Measurements from ENCODE around the gene FGF8. TPM values are rescaled to one million over a fixed set of nuclear protein-coding genes. Genes with fewer than 3 reads are reported as not detected.
"Not testable (repeated sequence)": the region's sequence is repeated elsewhere in the genome, so short reads cannot be mapped to it uniquely, and the experiment has no call there.

Gene FGF8
- total RNA-seq, 2 experiments from 2014 or later, result not detected

DNA sequence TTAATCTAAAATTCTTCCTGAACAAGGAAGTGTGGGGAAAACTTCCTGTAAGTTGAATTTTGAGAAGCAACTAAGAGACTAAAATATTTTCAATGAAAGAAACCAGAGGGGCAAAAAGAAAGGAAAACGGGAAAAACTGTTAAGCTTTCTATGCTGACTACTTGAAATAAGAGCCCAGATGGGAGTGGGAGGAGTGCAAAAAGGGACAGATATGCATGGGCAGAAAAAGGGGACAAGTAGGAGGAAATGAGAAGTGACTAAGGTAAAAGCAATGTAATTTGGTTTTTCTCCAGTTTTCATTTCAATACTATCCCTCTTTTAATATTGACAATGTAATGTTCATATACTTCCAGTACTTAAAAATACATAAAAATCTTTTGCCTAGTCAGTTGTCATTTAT is 31.2 kb upstream of the FGF8 start:
- CTCF ChIA-PET, result no interaction called here
- Mint-ChIP-seq H3K4me1 (ENCODE audit: low read depth) (peaks cover 26% of the 10 kb centered on the region), H3K36me3 (peaks cover 37% of the 10 kb centered on the region), H3K27ac (peak overlapping the region; percentile 36), H3K9me3 (no peaks in the 10 kb centered on the region), H3K27me3 (no peaks in the 10 kb centered on the region), H3K4me3 (no peak overlapping the region)
- POLR2A ChIA-PET, result no interaction called here
- no peak for DNase-seq
- intact Hi-C loops (cut with micrococcal nuclease), result no loop called here

DNA sequence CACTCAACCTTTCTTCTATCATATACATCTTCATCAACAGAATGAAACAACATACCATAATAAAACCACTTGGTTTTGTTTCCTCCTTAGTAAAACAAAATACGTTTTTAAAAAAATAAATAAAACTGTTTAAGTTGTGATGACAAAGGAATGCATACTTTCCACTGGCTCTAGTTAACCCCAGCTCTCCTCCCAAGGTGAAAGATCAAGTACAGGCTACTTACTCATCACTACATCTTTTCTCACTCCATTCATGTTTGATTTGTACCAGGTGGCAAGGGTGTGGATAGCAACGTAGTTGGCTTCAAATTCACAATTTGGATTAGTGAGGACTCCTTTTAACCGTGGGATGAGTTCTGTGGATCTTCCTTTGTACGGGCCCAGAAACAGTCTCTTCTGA is 27.6 kb upstream of the FGF8 start:
- no peaks in the 10 kb centered on the region for H3K27me3 Mint-ChIP-seq
- no peak overlapping the region for H3K27ac Mint-ChIP-seq
- intact Hi-C loops (cut with micrococcal nuclease), result no loop called here
- DNase-seq, result no peak
- ChIA-PET POLR2A (interaction anchor here (1.1 kb wide), 1 partner anchor 13 kb away, joined by 4 read pairs; no protein-coding TSS in a partner anchor), CTCF (interaction anchor here (1.5 kb wide), 1 partner anchor 16 kb away, joined by 3 read pairs; no protein-coding TSS in a partner anchor)
- H3K4me1 Mint-ChIP-seq (ENCODE audit: low read depth), result peaks cover 19% of the 10 kb centered on the region
- peaks cover 51% of the 10 kb centered on the region for H3K36me3 Mint-ChIP-seq
- no peaks in the 10 kb centered on the region for H3K9me3 Mint-ChIP-seq
- no peak overlapping the region for H3K4me3 Mint-ChIP-seq

DNA sequence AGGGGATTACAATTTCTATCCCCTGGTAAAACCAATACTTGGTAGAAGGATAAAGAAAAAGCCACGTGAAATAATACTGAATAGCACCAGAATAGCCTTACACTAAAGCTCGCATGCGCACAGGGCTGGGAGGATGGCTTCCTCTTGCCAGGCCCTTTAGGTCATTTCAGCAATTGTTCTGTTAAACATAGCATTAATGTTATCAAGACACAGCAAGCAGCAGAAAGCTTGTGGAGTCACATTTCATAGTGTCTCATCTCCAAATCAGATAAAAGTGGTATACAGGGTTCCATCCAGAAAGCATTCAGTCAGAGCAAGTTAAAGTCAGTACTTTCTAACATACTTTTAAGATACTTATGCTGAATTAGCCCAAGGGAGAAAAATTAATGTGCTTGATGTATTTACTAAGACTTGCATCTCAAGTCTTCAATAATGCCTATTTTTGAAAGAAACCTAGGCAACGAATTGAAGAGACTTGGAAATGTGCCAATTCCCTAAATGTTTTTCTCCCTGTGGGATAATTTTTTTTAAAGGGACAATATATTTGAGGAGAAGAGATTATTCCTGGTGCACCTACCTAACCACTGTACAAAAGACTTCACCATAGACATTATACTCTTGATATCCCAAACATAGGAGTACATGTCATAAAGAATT is 21.6 kb upstream of the FGF8 start:
- H3K4me3 Mint-ChIP-seq, result no peak overlapping the region

DNA sequence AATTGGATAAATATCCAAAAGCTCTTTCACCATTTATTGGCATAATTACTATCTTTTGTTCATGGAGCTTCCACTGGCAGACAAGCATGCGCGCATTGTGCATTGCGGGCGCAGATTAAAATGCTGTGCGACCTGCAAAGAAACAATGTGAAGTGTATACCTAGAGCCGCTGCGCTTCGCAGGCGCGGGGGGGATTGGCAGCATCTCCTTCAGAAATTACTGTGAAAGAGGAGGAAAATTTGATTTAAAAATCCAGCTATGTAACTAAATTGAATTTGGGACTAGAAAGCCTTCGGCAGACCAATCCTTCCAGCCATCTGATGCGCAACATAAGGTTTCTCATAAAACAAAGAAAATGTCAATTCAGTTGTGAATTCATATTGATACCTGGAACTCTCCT is 17.6 kb upstream of the FGF8 start:
- peaks cover 10% of the 10 kb centered on the region for H3K4me1 Mint-ChIP-seq (ENCODE audit: low read depth)
- no peak for DNase-seq
- H3K4me3 Mint-ChIP-seq, result no peak overlapping the region
- CTCF ChIA-PET, result interaction anchor here (6.2 kb wide), 1 partner anchor 11 kb away, joined by 53 read pairs; the partner anchor contains the start of gene NPM3
- peaks cover 44% of the 10 kb centered on the region for H3K36me3 Mint-ChIP-seq
- no peak overlapping the region for H3K27ac Mint-ChIP-seq
- no peaks in the 10 kb centered on the region for H3K27me3 Mint-ChIP-seq
- intact Hi-C loops (cut with micrococcal nuclease), result no loop called here
- POLR2A ChIA-PET, result no interaction called here
- no peaks in the 10 kb centered on the region for H3K9me3 Mint-ChIP-seq

More for the DNA sequence above, 21.6 kb upstream of the FGF8 start:
- Mint-ChIP-seq H3K36me3 (peaks cover 60% of the 10 kb centered on the region), H3K27me3 (no peaks in the 10 kb centered on the region), H3K9me3 (no peaks in the 10 kb centered on the region), H3K4me1 (ENCODE audit: low read depth) (peaks cover 16% of the 10 kb centered on the region), H3K27ac (no peak overlapping the region)
- CTCF ChIA-PET, result interaction anchor here (1.1 to 6.2 kb wide), 5 partner anchors 15 to 275 kb away, joined by 3 to 53 read pairs (median 5); partner anchors contain the start of gene NPM3
- intact Hi-C loops (cut with micrococcal nuclease), result no loop called here
- POLR2A ChIA-PET, result interaction anchor here (2.0 to 2.2 kb wide), 2 partner anchors 14 to 21 kb away, joined by 6 to 8 read pairs; partner anchors contain the start of genes NPM3 and OGA
- no peak for DNase-seq

DNA sequence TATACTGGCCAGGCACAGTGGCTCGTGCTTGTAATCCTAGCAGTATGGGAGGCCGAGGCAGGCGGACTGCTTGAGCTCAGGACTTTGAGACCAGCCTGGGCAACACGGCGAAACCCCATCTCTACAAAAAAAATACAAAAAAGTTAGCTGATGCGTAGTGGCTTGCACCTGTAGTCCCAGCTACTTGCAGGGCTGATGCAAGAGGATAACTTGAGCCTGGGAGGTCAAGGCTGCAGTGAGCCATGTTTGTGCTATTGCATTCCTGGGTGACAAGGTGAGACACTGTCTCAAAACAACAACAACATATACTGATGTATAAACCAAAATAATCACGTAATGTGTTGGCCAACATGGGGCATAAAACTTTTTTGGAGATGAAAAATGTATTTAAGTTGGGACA is 13.8 kb upstream of the FGF8 start:
- DNase-seq, result no peak
- H3K9me3 Mint-ChIP-seq, result no peaks in the 10 kb centered on the region
- H3K4me3 Mint-ChIP-seq, result no peak overlapping the region
- peaks cover 19% of the 10 kb centered on the region for H3K4me1 Mint-ChIP-seq (ENCODE audit: low read depth)
- peaks cover 39% of the 10 kb centered on the region for H3K36me3 Mint-ChIP-seq
- CTCF ChIA-PET, result interaction anchor here (0.6 to 1.4 kb wide), 2 partner anchors 9 to 651 kb away, joined by 3 to 9 read pairs; no protein-coding TSS in a partner anchor
- POLR2A ChIA-PET, result interaction anchor here (1.0 kb wide), 1 partner anchor 25 kb away, joined by 3 read pairs; no protein-coding TSS in a partner anchor
- no peak overlapping the region for H3K27ac Mint-ChIP-seq
- H3K27me3 Mint-ChIP-seq, result no peaks in the 10 kb centered on the region
- intact Hi-C loops (cut with micrococcal nuclease), result no loop called here

DNA sequence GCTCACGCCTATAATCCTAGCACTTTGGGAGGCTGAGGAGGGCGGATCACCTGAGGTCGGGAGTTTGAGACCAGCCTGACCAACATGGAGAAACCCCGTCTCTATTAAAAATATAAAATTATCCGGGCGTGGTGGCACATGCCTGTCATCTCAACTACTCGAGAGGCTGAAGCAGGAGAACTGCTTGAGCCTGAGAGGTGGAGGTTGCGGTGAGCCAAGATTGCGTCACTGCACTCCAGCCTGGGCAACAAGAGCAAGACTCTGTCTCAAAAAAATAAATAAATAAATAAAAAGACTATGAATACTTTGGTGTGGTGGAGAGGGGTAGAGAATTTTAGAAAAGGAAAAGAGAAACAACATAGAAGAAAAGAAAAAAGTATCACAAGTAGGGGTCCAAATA is 13.3 kb upstream of the FGF8 start:
- H3K4me1 Mint-ChIP-seq (ENCODE audit: low read depth), result peaks cover 24% of the 10 kb centered on the region
- DNase-seq; H3K27me3 Mint-ChIP-seq; H3K9me3 Mint-ChIP-seq; H3K27ac Mint-ChIP-seq; intact Hi-C loops (cut with micrococcal nuclease); H3K4me3 Mint-ChIP-seq; POLR2A ChIA-PET: not testable (repeated sequence)
- CTCF ChIA-PET, result interaction anchor here (1.4 kb wide), 1 partner anchor 8 kb away, joined by 9 read pairs; no protein-coding TSS in a partner anchor
- H3K36me3 Mint-ChIP-seq, result peaks cover 39% of the 10 kb centered on the region

DNA sequence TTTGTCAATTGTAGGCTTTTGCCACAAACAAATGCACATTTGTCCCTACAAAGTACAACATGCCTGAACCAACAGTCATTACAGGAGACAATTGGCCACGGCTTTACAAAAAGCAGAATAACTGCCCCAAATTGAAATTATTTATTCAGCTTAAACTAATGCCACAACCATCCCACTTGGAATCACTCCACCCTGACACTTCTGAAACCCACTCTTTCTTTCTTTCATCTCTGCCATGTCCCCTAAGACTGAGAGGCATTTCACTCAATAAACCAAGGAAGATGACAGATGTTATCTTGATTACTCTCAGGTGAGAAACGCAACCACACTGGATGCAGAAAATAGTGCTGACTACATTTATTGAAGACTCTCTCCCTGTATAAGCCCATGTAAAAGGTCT is 9.9 kb upstream of the FGF8 start:
- Mint-ChIP-seq H3K27me3 (no peaks in the 10 kb centered on the region), H3K27ac (peak overlapping the region; percentile 46), H3K4me3 (no peak overlapping the region), H3K9me3 (no peaks in the 10 kb centered on the region), H3K4me1 (ENCODE audit: low read depth) (peaks cover 50% of the 10 kb centered on the region), H3K36me3 (peaks cover 25% of the 10 kb centered on the region)
- ChIA-PET CTCF (interaction anchor here (10.2 kb wide), 1 partner anchor 184 kb away, joined by 197 read pairs; no protein-coding TSS in a partner anchor), POLR2A (no interaction called here)
- DNase-seq, result no peak
- intact Hi-C loops (cut with micrococcal nuclease), result no loop called here

DNA sequence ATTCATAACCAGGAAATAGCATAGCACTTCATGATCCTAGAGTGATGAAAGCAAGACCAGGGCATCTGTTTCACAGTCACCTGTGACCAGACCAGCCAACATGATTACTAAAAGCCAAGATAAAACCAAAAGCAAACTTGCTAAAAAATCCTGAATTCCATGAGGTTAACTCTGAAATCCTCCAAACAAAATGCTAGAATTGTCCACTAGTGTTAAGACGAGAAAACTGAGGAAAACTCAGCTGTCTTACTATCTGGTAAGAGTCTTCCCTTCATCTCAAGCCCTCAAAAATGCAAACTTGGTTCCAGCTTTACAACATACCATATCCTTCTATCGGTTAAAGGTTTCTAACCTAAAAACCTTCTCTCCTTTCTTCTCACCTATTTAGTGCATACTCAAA is 8.6 kb upstream of the FGF8 start:
- CTCF ChIA-PET, result interaction anchor here (0.7 to 10.2 kb wide), 5 partner anchors 11 to 569 kb away, joined by 3 to 197 read pairs (median 39); no protein-coding TSS in a partner anchor
- Mint-ChIP-seq H3K4me3 (peak overlapping the region; percentile 98), H3K27me3 (no peaks in the 10 kb centered on the region), H3K27ac (peak overlapping the region; percentile 83), H3K4me1 (ENCODE audit: low read depth) (peaks cover 58% of the 10 kb centered on the region), H3K36me3 (peaks cover 24% of the 10 kb centered on the region), H3K9me3 (no peaks in the 10 kb centered on the region)
- no peak for DNase-seq
- intact Hi-C loops (cut with micrococcal nuclease), result loop anchor here (5.0 kb wide), 4 partner anchors 67 to 557 kb away; partner anchors contain the start of genes DPCD, LBX1 and POLL
- POLR2A ChIA-PET, result interaction anchor here (3.1 kb wide), 1 partner anchor 34 kb away, joined by 18 read pairs; the partner anchor contains the start of gene OGA

DNA sequence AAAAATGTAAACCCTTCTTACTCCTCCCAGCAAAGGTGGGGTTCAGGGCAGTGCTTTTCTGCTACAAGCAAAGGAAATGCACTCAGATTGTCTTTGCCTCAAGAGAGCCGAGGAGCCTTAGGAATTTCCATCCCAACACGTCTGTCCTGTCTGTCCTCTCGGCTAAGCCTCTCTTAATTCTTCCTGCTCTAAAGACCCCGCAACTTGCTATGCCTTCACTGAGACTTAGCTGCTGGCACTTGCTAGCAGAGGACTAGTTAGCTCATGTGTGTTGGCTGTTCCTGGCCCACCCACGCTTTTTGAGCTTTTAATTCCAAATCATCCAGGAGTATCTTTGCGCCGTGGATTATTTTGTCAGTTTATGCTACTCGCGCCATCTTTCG is 7.8 kb upstream of the FGF8 start:
- DNase-seq, result no peak
- H3K36me3 Mint-ChIP-seq, result peaks cover 27% of the 10 kb centered on the region
- H3K4me3 Mint-ChIP-seq, result peak overlapping the region; percentile 98
- intact Hi-C loops (cut with micrococcal nuclease), result loop anchor here (2.0 to 5.0 kb wide), 6 partner anchors 35 to 556 kb away; partner anchors contain the start of genes DPCD, LBX1, OGA and POLL
- no peaks in the 10 kb centered on the region for H3K9me3 Mint-ChIP-seq
- peak overlapping the region; percentile 83 for H3K27ac Mint-ChIP-seq
- ChIA-PET POLR2A (interaction anchor here (0.6 to 3.1 kb wide), 6 partner anchors 9 to 89 kb away, joined by 3 to 18 read pairs (median 6); partner anchors contain the start of gene OGA), CTCF (interaction anchor here (0.9 to 10.2 kb wide), 13 partner anchors 11 to 753 kb away, joined by 3 to 197 read pairs (median 5); partner anchors contain the start of genes BTRC, DPCD, OGA and PDZD7)
- peaks cover 66% of the 10 kb centered on the region for H3K4me1 Mint-ChIP-seq (ENCODE audit: low read depth)
- peaks cover 6% of the 10 kb centered on the region for H3K27me3 Mint-ChIP-seq

DNA sequence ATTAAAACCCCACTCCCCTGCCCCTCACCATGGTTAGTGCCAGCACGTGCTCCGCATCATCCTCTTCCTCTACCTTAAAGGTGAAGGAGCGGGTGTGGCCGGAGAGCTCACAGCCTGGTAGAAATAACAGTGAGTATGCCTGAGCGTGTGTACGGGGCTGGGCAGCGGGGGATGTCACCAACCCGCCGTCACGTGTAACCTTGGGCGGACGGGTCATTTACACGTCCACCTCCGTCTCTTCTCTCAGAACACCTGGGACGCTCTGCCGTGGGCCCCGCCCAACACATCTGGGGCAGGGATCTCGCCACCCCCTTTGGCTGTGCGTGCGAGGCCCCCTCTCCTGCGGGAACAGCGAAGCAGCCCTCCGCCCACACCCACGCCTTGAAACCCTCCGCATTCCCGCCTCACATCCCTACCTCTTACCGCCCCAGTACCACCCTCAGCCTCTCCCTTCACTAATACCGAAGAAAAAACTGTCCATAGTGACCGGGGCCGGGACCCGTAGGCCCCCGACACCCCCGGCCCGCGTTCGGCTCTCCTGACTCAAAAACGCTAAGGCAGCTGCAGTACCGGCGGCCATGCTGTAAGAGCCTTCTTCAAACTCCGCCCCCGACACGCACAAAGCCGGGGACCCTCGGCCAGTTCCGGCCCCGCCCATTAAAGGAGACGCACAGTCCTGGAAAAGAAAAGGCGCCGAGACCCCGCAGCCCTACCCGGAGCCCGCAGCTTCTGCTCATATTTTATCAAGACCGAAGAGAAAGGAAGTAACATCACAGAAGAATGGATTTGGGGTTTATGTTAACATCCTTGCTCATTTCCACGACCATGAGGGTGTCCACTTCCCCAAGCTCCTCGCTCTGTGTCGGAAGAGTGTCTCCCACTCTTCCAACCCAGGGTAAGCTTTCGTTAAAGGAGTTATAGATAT is 7.2 kb upstream of the FGF8 start, which contains the start of gene NPM3:
TSS of gene NPM3 (minus strand) at position 636 of the 925 bp plus-strand sequence. CDS start at position 580, 56 bp downstream.
- H3K36me3 Mint-ChIP-seq, result peaks cover 28% of the 10 kb centered on the region

More for the DNA sequence above, 7.2 kb upstream of the FGF8 start, which contains the start of gene NPM3:
- CTCF ChIA-PET, result interaction anchor here (0.5 to 10.2 kb wide), 19 partner anchors 10 to 752 kb away, joined by 3 to 197 read pairs (median 5); partner anchors contain the start of genes BTRC, DPCD, OGA and PDZD7
- Mint-ChIP-seq H3K4me3 (peak within 1 kb of the TSS; percentile 98), H3K27me3 (peaks cover 10% of the 10 kb centered on the region), H3K27ac (peak within 1 kb of the TSS; percentile 83), H3K9me3 (no peaks in the 10 kb centered on the region), H3K4me1 (ENCODE audit: low read depth) (peaks cover 67% of the 10 kb centered on the region)
- DNase-seq, result peak; percentile 92
- POLR2A ChIA-PET, result interaction anchor here (0.6 to 3.1 kb wide), 7 partner anchors 9 to 180 kb away, joined by 3 to 18 read pairs (median 6); partner anchors contain the start of gene OGA
- intact Hi-C loops (cut with micrococcal nuclease), result loop anchor here (2.0 to 5.0 kb wide), 6 partner anchors 36 to 556 kb away; partner anchors contain the start of genes DPCD, LBX1, OGA and POLL
